AML-193 (cell line): Measurements from ENCODE around the gene ETNK2.
"Not testable (repeated sequence)": the region's sequence is repeated elsewhere in the genome, so short reads cannot be mapped to it uniquely, and the experiment has no call there.

ENCODE experiments used
- DNase-seq, 2 experiments: peaks; one replicate each; lab custom pipeline; 2025; lab: John Stamatoyannopoulos, UW

Gene ETNK2

GRCh38 chr1:204098683-204099082 is 53.2 kb downstream of the ETNK2 start:
- DNase-seq: no peak

GRCh38 chr1:204096931-204097330 is 54.9 kb downstream of the ETNK2 start:
- DNase-seq: no peak

GRCh38 chr1:204094856-204095634 is 56.8 kb downstream of the ETNK2 start:
- DNase-seq: no peak

- DNase-seq: no peak
These were observed 57.5 kb downstream of the ETNK2 start for GRCh38 chr1:204094313-204094729.

- DNase-seq: no peak
These were observed 58.1 kb downstream of the ETNK2 start for GRCh38 chr1:204093781-204094180.

- DNase-seq: no peak
These were observed 58.5 kb downstream of the ETNK2 start for GRCh38 chr1:204093421-204093717.

GRCh38 chr1:204092632-204093420 is 59.0 kb downstream of the ETNK2 start:
- no peak for DNase-seq

GRCh38 chr1:204091787-204092312 is 60.0 kb downstream of the ETNK2 start:
- no peak for DNase-seq

- no peak for DNase-seq
These were observed 60.8 kb downstream of the ETNK2 start for GRCh38 chr1:204091066-204091465.

GRCh38 chr1:204090132-204090531 is 61.7 kb downstream of the ETNK2 start:
- DNase-seq: not testable (repeated sequence)

GRCh38 chr1:204089044-204089751 is 62.6 kb downstream of the ETNK2 start:
- DNase-seq: no peak

- DNase-seq: no peak
These were observed 63.2 kb downstream of the ETNK2 start for GRCh38 chr1:204088596-204088995.

GRCh38 chr1:204087893-204088528 is 63.8 kb downstream of the ETNK2 start:
- DNase-seq: no peak

GRCh38 chr1:204087181-204087892 is 64.5 kb downstream of the ETNK2 start:
- DNase-seq: no peak

- DNase-seq: no peak
These were observed 66.0 kb downstream of the ETNK2 start for GRCh38 chr1:204085876-204086275.

GRCh38 chr1:204084247-204084772 is 67.5 kb downstream of the ETNK2 start:
- no peak for DNase-seq

- no peak for DNase-seq
These were observed 68.4 kb downstream of the ETNK2 start for GRCh38 chr1:204083491-204083890.

- no peak for DNase-seq
These were observed 69.9 kb downstream of the ETNK2 start for GRCh38 chr1:204081791-204082513.

- DNase-seq: no peak
These were observed 70.6 kb downstream of the ETNK2 start for GRCh38 chr1:204081164-204081790.
